COR-L47 (cell line): Measurements from ENCODE around the gene TM9SF4.

Source experiments
- DNase-seq: peaks from one replicate; lab custom pipeline; 2025; lab: John Stamatoyannopoulos, UW

The TM9SF4 gene

GRCh38 chr20:32207626-32208498, 98.3 kb downstream of the TM9SF4 start, which contains the start of the genes PLAGL2 and POFUT1:
TSS of gene PLAGL2 (minus strand) at chr20:32207743. CDS start at chr20:32202178, 5,565 bp downstream.
TSS of gene POFUT1 (plus strand) at chr20:32207880. CDS start at chr20:32207942, 62 bp downstream.
- peak; percentile 82 for DNase-seq

DNA sequence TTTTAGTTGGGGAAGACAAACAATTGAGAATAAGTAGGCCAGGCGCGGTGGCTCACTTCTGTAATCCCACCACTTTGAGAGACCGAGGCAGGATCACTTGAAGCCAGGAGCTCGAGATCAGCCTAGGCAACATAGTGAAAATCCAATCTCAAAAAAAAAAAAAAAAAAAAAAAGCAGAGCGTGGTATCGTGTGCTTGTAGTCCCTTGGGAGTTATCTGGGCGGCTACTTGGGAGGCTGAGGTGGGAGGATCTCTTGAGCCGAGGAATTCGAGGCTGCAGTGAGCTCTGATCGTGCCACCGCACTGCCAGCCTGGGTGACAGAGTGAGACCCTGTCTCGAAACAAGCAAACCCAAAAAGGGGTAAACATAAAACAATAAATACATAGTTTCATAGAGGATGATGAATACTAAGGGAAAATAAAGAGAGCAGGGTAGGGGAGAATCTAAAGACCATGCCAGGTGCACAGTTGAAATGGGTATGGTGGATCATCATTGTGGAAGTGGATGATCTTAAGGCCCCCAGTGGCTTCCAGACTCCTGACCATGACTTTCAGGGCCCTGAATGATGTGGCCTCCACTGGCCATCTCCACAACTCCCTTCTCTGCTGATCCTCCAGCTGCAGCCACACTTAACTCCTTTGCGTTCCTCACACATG, 99.1 kb downstream of the TM9SF4 start:
- no peak for DNase-seq

GRCh38 chr20:32209850-32210605, 100.5 kb downstream of the TM9SF4 start:
- DNase-seq = no peak

- no peak for DNase-seq
Observed at GRCh38 chr20:32213870-32214269, 104.4 kb downstream of the TM9SF4 start.

DNA sequence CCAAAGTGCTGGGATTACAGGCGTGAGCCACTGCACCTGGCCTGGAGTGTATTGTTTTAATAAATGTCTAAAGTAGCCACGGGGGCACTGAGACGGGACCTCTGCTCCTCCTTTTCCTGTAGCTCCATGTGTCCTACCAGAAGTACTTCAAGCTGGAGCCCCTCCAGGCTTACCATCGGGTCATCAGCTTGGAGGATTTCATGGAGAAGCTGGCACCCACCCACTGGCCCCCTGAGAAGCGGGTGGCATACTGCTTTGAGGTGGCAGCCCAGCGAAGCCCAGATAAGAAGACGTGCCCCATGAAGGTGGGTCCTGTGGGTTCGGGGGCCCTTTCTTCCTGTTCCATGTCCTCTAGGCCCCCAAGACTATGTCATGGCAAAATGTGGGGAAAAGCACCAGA, 105.6 kb downstream of the TM9SF4 start:
- no peak for DNase-seq

DNA sequence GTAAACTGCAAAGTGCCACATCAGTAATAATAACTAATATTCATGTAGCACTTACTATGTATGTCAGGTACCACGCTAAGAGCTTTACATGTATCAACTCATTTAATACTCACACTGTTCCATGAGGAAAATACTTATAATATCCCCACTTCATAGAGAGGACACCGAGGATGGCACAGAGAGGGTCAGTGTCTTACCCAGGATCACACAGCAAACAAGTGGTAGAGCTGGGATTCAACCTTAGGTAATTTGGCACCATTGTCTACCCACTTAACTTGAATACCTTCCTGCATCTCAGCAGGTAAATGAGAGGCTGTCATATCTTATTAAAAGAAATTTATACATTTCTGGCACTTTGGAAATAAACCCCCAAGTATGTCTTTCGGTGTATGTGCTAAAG, 106.2 kb downstream of the TM9SF4 start:
- DNase-seq = no peak

- no peak for DNase-seq
Observed at GRCh38 chr20:32216179-32217142, 106.9 kb downstream of the TM9SF4 start.
